Stimulated activated CD8-positive, alpha-beta memory T cell treated with anti-CD3 and anti-CD28 coated beads, Interleukin-7, amount 100 ng/mL, for 4 hours (primary cell): Measurements from ENCODE around the gene SLC12A8.

Experiments used
- DNase-seq, 2 donors: peaks; one replicate each; pipeline ENCODE4 v3.0.0-alpha.2; 2020; ENCODE audit warnings: low read depth in 2 of 2

The SLC12A8 gene

DNA sequence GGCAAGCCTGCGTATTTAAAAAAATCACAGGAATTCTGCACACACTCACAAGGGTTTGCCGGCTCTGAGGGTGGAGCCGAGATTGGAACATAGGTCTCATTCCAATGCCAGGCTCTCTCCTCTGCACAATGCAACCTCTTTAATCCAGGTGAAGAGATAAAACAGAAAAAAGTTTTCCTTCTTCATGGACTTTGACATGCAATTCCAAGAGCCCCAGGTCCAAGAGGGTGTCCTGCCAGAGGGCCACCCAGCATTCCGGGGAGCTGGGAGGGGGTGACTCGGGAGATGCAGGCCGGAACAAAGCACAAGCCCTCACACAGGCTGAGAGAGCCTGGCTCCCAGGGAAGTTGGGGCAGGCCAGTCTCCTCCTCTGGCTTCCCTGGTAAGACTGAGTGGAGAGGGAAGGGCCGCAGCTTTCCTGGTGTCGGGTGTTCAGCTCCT, 6.7 kb upstream of the SLC12A8 start:
- no peak for DNase-seq

DNA sequence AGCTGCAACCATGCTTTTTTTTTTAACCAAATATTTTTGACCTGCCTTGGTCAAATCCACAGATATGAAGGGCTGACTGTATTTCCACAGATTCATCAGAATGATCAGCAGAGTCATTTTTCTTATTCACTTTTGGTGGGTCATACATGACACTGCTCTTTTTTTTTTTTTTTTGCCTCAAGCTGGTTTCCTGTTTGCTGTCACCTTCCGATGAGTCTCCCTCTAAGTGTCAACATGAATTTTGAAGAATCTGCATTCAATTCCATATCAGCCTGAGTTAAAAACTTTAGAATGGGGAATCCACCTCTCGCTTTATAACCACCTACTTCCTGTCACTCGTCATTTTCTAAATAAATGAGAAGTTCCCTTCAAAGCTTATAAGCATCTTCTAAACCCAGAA, 2.2 kb upstream of the SLC12A8 start:
- no peak for DNase-seq

DNA sequence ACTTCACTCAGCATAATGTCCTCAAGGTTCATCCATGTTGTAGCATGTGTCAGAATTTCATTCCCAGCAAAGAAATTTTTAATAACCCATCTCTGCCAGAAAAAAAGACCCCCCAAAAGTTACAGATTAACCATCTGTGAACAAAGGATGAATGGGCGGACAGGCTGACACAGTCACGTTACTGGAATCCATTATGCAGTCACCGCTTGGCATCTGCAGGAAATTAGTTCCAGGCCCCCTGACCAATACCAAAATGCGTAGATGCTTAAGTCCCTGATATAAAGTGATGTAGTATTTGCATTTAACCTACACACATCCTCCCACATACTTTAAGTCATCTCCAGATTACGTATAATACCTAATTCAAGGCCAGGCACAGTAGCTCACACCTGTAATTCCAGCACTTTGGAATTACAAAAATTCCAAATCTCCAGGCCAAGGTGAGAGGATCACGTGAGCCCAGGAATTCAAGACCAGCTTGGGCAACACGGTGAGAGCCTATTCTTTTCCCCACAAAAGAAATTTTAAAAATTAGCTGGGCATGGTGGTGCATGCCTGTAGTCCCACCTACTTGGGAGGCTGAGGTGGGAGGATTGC, 1.5 kb upstream of the SLC12A8 start:
- no peak for DNase-seq

GRCh38 chr3:125213364-125213755, 812 bp upstream of the SLC12A8 start:
- DNase-seq = no peak

- DNase-seq = no peak
These were observed 448 bp downstream of the SLC12A8 start for GRCh38 chr3:125212091-125212508.

DNA sequence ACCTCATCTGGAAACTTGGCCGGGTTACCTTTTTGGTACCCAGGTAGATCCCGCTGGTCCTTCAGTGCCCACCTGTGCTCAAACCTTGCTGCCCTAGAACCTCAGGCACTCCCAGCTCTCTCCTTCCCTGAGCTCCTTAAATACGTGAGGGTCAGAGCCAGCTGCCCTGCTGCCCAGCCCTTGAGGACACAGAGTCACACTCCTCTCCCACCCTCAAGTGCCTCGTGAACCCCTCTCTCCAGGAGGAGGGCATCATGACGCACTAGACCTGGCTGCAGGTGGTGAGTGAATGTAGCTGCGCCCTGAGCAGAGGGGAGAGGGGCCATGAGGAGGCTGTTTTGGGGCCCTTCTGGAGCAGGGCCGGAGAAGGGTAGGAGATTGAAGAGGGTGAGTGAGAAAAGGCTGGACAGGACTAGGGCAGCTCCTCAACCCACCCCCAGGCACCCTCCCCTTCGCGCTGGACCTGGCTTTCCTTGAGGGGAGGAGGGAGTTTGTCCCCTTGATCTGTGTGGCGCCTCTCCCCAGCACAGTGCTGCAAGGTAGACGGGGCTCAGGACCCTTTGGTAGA, 941 bp downstream of the SLC12A8 start:
- DNase-seq = no peak

GRCh38 chr3:125207949-125208568, 4.5 kb downstream of the SLC12A8 start:
- DNase-seq = no peak

DNA sequence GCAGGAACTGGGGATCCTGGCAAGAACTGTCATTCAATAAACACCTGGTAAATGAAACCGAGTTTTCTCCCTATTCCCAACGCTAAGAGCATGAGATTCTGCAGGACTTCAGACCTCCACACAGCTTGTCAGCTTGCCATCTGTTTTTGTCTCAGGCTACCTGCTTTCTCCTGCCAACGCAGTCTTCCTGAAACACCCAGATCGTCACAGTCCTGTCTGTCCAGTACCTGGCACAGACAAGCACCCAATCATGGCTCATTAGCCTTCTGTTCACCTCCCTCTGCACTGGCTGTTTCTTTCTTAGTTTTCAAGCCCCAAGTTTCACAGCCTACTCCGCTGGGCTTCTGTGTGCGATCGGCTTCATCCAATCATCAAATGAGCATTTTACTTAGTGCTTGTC, 5.0 kb downstream of the SLC12A8 start:
- no peak for DNase-seq

- DNase-seq = no peak
These were observed 5.6 kb downstream of the SLC12A8 start for GRCh38 chr3:125206934-125207333.

DNA sequence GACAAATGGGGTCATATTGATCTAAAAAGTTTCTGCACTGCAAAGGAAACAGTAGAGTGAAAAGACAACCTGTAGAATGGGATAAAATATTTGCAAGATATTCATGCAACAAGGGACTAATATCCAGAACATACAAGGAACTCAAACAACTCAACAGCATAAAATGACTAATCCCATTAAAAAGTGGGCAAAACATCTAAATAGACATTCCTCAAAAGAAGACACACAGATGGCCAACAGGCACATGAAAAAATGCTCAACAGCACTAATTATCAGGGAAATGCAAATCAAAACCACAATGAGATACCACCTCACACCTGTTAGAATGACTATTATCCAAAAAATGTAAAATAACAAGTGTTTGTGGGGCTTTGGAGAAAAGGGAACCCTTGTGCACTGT, 8.8 kb downstream of the SLC12A8 start:
- DNase-seq = no peak

DNA sequence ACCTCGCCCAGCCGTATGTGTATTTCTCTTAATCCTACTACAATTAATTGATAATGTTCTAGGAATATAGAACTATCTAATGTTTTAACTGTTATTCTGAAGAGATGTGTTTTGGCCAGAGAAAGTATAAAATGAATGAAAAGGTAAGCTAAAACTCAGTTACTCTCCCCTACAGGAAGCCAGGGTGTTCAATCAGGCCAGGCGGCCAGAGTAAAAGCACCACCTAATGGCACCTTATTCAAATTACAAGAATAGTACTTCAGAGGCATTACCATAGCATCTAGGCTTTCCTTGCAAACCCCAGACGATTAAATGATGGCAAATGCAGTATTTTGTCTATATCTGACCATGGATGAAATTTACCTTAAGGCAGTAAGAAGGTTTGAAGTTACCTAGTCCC, 10.4 kb downstream of the SLC12A8 start:
- no peak for DNase-seq

DNA sequence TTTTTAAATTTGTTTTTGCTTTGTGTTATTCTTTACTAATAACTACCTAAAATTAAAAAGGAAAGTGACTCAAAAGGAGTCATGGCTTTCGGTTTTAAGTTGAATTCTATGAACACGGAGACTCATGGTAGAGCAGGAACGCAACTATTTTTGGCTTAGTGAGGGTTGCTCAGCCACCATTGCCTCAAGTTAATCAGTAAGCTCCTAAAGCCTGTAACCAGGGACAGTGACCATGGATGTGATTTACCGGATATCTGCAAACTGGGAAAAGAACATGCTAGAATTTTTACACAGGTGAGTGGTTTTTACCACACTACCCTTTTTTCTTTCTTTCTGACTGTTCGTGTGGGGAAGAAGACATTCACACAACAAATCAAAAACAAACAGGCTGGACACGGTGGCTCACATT, 11.8 kb downstream of the SLC12A8 start:
- no peak for DNase-seq

DNA sequence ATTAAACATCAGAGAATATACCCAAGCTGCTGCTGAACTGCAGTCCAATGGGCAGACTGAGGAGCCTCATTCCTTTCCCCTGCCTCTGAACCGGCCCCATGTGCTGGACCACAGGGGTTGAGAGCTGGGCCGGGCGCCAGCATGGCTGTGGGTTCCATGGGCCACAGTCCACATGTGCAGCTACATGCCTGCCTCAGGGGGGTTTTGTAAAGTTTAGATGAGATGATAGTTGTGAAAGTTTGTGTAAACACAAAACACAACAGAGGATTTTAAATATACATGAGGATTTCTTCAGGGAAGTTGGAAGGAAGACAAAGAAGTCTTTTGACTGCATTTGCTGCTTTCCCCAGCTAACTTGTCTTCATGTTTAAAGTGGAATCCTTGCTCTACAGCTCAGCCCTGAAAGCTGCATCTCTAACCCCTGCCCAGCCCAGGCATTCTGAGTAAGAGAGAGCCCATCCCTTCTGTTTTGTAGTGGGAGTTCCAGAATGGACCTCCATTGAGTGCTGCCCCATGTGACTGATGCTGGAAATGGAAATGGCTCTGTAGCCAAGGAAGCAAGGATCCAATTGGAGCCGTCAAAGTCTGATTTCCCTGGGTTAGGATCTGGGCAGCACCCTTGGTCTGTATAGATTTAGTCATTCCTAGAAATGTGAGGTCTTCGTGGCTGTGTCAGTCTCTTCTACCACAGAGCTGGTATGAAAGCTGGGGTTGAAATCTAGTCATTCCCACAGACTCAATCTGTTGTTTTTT, 17.5 kb downstream of the SLC12A8 start:
- no peak for DNase-seq

GRCh38 chr3:125194061-125194848, 18.3 kb downstream of the SLC12A8 start:
- no peak for DNase-seq

GRCh38 chr3:125192190-125193035, 20.1 kb downstream of the SLC12A8 start:
- DNase-seq = no peak

DNA sequence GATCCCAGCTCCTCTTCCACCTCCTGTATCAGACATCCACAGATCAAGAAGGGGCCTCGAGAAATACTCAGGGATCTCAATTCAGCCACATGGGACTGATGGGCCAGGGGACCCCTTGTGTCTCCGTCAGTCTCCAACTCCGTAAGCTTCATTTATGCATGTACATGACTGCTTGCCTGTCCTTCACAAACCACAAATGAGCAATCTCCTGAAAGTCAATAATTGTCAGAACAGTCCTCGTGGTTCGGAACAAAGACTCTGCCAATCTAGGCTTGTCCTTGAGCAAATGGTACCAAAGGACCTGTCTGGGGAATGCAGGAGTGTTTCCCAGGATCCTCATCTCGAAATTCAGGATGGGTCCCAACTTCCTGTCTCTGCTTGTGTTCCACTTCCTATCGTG, 20.8 kb downstream of the SLC12A8 start:
- DNase-seq = no peak

- no peak for DNase-seq
These were observed 21.3 kb downstream of the SLC12A8 start for GRCh38 chr3:125191256-125191655.

DNA sequence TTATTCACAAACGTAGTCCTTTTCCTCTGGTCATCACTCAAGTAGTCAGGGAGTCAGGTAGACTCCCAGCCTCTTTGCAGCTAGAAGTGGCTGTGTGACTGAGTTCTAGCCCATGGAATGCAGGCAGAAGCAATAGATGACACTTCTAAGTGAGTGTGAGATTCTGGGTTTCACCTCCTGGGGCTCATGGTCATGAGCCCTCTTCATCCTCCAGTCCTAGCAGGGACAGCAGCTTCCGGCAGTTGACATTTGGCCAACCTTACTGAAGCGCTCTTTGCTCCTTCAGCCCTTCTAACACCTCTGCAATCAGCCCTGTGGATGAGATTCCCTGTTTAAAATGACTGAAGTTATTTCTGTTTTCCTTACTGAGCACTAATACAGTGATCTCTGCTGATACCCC, 21.8 kb downstream of the SLC12A8 start:
- DNase-seq = no peak

- DNase-seq = no peak
These were observed 23.0 kb downstream of the SLC12A8 start for GRCh38 chr3:125189378-125190165.

DNA sequence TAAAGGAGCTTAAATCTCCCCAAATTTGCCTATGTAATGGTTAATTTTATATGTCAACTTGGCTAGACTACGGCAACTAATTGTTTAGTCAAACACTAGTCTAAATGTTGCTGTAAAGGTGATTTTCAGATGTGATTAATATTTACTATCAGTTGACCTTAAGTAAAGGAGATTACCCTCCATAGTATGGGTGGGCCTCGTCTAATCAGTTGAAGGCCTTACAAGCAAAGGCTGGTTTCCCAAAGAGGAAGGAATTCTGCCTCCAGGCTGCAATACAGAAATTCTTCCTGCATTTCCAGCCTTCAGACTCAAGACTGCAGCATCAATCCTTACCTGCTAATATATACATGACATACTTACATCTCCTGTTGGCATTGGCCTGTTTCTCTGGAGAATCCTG, 23.6 kb downstream of the SLC12A8 start:
- no peak for DNase-seq

DNA sequence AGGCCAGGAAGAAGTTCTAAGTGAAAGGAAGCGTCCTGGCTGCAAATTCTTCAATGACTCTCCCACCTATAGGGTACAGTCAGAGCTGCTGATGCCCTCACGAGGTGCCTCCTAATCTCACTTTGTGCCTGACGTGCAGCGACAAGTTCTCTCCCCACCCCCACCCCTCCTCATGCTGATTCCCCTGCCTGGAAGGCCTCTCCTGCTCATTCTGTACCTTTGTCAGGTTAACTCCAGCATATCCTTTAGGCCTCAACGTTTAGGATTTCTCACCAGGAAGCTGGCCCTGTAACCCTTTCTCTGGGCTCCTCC, 25.0 kb downstream of the SLC12A8 start:
- no peak for DNase-seq
